Left colon (tissue), 2 donors: ENCODE data around the gene SIAH3. TPM values are rescaled to one million over a fixed set of nuclear protein-coding genes. Genes with fewer than 3 reads are reported as not detected.

Source experiments
- ATAC-seq: fragments of 200-7000 bp; cut with Tn5 transposase; one replicate; pipeline ENCODE4 v1.9.1; 2020; ENCODE audit warnings: mild to moderate bottlenecking, moderate library complexity
- DNase-seq, 2 donors: peaks; one replicate each; pipeline ENCODE4 v3.0.0-alpha.2; 2020
- intact Hi-C, 2 donors: fragments of 100-400 bp; cut with DNase I in 1 of 2; cut with micrococcal nuclease in 1 of 2; formaldehyde crosslinking; loops; one replicate each; pipeline versions ENCODE4 v1.11.2 to v1.14.0; 2022; cut with DNase I, micrococcal nuclease
- total RNA-seq, 2 donors: library from RNA; stranded (reverse); fragmentation: NEBNext Ultra II Directional; extraction: Animal tissue kit (Norgen Biotek cat#: 25700); gene quantifications; one replicate each; pipeline ENCODE4 v1.2.1, GENCODE V29; 2021
- donor health status: DM: no; HTN: no; CAD: no.
- donor health status: DM: yes; HTN: yes; CAD: no.

Gene SIAH3
- total RNA-seq, 2 donors from 2014 or later, result not detected

DNA sequence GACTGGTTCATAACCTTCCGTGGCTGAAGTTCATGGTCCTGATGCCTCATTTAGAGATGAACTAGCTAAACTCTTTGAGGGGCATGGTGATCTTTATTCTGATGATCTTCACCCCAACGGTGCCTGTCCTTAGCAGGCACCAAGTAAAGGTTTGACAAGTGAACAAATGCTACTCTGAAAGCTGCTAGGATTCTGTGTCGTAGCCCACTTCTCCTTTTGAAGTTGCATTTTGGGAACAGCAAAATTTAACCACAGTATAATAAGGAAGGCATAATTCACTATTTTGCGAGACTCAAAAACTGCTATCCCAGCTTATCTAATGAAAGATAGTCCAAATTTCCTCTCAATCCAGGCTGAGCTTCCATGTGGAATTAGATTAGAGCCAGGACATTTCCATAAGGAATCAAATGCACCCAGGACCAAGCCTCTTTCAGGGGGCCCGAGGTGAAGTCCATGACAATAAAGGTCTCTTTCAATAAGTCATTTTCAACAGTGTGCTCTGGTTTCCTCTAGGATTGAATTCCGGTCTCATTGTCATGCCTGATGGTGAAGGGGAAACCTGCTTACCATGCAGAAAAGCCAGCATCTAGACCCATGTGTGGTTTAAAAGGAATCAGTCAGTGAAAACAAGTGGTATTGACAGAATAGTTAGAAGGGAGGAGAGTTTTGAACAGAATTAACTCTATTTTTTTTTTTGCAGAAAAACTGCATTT, 23.1 kb downstream of the SIAH3 start:
- ATAC-seq (no peak), DNase-seq (no peak)
- intact Hi-C loops, result no loop called here

DNA sequence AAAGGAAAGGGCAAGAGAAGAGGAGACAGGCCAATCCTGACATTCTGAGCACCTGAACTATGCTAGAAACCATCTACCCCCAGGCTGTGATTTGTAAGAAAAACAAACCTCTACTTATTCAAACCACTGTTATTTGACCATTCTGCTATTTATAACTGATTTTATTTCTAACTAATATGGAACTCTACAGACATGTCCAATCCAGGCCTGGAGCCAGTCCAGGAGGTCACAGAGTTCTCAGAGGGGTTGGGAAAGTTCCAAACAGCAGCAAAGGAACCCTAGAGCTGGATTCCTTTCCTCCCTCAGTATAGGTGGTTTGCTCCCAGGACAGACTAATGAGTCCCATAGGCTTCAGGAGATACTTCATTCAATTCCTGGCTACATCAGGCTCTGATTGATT, 24.2 kb downstream of the SIAH3 start:
- no peak for DNase-seq

DNA sequence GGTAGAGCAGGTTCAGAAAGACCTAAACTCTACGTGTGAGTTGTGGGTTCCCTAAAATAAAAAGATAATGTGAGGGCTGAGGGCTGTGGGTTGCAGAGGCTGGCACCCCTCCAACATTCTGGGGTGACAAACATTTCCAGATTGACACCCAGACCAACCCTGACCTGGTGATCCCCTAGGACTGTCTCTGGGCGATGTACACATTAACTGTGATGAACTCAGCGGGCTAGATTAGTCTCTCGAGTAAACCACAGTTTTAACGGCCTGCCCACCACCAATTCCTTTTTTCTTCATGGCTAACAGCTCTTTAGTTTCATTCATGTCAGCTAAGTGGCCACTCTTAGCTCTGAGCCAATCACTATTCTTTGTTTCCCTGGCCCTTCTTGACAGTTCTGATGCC, 24.8 kb downstream of the SIAH3 start:
- intact Hi-C loops, result no loop called here
- DNase-seq, result no peak
- ATAC-seq, result no peak

More for the DNA sequence above, 24.2 kb downstream of the SIAH3 start:
- no peak for ATAC-seq
- intact Hi-C loops, result no loop called here

DNA sequence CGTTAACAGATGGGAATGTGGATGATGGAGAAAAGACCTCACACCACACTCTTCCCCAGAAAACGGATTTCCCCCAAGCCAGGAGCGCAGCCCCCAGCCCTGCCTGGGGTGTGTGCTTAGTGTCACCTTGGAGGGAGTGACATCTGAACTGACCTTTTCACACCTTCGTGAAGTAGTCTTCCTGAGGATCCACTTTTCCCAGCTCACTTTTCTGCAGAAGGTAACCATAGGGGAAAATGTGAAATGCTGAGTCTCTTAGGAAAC, 26.2 kb downstream of the SIAH3 start:
- intact Hi-C loops, result no loop called here

DNA sequence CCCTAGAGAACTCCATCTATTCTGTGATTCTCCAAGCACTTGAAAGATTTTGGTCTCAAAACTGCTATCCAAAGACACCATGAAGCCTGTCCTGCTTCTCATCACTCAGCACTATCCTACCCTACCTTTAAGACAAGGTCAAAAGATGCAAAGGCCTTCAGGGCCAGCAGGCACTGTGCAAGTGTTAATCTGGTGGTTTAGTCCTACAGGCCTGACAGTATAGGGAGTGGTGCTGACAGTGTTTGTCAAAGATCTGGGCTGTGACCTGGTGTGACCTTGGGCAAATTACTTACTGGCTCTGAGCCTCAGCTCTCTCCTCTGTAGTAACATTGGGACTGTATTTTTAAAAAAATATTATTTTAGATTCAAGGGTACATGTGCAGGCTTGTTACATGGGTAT, 28.0 kb downstream of the SIAH3 start:
- no peak for DNase-seq
- ATAC-seq, result no peak
- intact Hi-C loops, result no loop called here

More for the DNA sequence above, 26.2 kb downstream of the SIAH3 start:
- DNase-seq (no peak), ATAC-seq (no peak)

DNA sequence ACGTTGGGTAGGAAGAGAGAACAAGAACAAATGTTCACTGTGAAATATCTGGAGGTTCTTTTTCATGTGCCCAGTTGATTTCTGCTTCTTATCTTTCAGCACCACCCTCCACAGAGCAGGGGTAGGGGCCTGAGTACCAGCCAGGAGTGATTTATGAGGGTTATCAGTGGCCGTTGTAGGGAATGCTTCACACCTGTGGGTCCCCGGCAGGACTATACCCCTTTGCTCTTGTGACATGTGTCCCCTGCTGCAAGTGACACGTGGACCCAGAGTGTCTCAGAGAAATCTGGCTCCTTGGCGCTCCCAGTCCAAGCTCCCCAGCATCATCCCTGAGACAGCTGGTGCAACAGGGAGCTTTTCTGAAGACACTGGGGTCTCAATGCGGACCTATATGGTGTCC, 29.7 kb downstream of the SIAH3 start:
- ATAC-seq (no peak), DNase-seq (no peak)
- intact Hi-C loops, result no loop called here

DNA sequence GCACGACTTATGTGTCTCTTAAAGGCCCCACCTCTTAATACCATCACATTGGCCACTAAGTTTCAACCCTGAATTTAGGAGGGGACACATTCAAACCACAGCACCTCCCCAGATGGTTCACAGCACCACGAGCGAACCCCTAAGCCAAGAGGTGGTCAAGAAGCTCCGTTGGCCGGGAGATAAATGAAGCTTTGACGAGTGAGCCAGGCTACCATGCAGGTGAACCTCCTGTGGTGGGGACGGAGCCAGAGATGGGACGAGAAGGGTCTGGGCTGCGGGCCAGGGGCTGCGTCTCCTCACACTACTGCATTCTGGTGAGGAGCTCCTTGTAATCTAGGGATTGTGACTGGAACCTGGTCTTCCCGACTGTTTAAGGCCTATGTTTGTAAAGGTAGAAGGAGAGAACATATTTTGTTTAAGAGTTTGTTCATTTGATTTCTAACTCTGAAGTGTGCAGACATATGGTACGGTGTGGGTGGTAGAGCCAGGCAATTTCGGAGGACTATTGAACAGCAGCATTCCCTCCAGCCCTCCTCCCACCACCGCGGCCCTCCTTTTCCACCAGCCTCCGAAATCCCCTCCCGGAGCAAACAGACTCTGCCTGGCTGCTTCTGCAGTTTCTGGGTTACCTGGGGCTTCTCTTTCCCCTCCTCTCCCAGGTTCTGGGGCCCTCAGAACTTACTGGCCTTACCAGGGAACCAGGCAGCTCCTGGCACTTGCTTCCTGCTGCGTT, 31.3 kb downstream of the SIAH3 start:
- intact Hi-C loops, result no loop called here
- DNase-seq (no peak), ATAC-seq (no peak)

DNA sequence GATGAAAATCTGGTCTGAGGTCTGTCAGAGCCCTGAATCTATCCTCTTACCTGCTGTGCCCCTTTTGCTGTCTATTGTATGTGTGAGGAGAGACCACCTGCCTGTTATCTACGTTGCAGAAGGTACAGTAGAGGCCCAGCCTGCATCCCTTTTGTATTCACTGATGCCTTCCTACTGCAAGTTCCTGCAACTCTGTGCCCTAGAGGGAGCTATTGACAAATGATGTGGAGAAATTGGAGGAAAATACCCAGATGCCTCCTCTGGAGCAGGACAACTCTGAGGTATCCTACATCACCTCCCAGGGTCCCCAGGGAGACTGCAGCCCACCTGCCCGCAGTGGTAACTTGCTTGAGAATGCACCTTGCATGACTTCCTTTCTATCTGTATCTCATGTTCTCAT, 33.7 kb downstream of the SIAH3 start:
- DNase-seq (no peak), ATAC-seq (no peak)
- intact Hi-C loops, result no loop called here

DNA sequence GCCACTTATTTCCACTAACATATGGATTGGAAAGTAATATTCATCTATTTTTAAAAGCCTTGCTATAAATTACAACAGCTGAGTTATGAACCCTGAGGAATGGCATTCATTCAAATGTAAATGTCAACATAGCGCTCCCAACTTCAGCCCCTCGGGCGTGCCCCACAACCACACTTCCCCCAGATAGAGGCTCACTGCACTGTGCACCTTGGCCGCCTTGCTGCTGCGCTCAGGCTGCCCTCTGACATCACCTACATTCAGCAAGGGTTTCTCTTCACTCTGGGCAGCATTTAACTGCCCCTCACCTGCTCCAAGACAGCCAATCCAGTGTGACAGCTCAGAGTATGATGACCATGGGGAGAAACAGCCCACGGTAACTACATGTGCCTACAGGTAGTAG, 35.1 kb downstream of the SIAH3 start:
- intact Hi-C loops, result no loop called here
- ATAC-seq (no peak), DNase-seq (no peak)

DNA sequence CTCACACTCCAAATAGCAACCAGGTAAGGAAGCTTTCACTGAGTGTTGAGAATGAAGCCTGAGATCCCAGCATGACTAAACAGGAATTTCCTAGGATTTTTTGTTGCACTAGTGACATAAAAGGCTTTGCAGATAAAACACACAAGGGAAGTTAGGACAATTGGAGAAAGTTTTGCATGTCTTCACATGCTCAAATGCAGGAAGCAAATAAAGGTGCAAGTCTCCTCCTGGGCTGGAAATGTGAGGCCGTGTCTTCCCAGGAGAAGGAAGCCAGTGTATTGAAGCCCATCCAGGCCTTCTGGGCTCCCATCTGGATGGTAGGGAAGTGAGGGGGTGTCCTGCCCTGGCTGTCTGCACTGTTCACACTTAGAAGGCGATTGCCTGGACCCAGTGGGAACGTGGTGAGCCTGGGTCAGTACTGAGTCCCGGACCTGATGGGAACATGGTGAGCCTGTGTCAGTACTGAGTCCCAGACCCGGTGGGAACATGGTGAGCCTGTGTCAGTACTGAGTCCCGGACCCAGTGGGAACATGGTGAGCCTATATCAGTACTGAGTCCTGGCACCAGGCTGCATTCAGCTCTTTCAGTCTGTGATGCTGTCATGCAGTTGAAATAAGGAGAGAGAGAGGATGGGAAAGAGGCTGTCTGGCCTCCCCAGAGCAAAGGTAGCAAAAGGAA, 38.7 kb downstream of the SIAH3 start:
- intact Hi-C loops, result no loop called here
- ATAC-seq (no peak), DNase-seq (no peak)

DNA sequence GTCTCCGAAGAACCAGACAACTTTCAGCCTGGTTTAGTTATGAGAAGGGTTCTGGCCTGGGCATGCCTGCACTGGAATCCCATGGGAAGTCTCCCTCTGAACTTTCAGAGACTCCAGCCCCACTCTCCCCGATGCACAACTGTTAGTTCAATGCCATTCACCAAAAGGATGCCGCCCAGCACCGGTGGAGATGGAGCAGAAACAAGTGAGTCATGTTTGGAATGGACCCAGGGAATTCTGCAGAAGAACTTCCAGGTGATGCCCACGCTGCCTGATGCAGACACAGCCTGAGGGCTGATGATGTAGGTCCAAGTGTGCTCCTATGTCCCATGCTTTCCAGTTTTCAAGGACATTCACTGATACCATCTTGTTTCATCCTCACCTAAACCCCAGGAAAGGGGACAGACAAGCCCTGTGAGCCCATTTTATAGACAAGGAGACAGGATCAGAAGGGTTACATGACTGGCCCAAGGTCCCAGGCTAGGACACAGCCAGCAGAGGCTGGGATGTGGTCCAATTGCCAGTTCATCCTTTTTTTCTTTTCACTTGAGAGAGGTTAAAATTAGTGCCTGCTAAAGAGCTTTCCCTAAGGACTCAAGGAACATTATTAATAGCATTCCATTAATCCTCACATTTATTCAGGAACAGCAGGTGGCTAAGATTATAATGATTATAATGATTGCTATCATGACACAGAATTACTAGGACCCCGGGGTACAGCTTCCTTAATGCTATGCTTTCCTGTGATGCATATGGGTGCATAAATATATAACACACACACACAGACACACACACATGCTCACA, 39.5 kb downstream of the SIAH3 start:
- intact Hi-C loops, result no loop called here
- ATAC-seq (no peak), DNase-seq (no peak)

DNA sequence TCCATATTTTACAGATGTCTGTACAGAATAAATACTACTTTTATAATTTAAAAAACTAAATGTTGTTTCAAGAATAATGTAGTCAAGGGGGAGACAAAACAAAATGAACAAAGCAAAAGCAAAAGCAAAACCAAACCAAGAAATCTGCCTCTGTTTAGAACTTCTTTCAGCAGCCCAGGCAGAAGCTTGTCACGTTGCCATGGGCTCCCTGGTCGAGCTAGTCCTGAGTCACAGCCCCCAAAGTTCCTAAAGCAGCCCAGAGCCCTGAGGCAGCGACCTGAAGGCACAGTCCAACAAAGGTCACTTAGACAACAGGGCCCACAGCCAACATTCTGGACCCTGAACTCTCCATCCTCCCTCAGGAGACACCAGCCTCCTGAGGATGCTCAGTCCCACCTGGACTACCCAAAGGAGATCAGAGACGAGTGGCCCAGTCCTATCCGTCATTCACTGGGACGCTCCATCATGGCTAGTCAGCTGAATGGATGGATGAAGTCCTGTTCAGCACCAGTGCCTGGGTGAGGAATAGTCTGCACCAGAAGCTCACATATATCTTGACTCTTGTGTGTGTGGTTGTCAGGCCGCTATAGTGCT, 41.7 kb downstream of the SIAH3 start:
- DNase-seq (no peak), ATAC-seq (no peak)
- intact Hi-C loops, result no loop called here

DNA sequence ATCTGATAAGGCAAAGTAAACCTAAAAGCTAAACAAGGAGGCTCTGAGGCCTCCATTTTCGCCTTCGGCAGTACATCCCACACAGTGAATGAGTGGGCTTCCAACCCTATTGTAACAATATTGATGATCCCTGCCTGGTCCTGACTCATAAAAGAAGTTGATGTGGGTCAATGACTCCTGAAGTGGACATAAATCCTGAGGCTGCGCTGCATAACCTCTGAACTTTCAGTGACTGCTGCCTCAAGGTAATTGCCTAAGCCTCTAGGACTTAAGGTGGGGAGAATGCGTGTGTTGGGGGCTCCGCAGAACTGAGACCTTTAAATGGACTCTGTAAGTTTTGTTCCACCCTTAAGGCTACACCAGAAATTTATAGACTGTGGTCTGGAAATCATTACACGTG, 42.6 kb downstream of the SIAH3 start:
- ATAC-seq, result no peak
- intact Hi-C loops, result no loop called here
- DNase-seq, result no peak

DNA sequence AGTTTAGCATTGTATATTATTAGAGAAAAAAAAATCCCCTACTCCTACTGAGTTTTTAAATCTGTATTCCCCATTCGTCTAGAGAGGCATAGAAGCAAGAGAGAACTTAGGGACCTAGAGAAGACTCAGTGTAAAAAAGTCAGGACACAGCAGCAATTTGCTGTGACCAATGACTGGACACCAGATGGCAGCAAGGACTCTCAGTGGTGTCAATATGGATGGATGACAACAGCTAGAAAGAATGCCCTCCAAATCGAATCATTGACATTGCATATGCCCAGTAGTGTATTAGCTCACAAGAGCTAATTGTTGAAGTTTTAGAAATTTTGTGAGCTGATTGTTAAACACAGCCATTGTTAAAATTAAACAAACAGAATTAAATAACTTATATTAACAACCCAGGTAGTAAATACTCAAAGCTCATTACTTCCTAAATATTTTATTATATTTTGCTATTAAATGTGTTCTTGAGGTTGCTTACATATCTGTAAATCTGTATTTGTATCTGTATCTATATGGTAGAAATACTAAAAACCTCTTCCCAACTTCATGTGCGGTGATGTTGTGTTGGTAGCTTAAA, 43.9 kb downstream of the SIAH3 start:
- peak; percentile 34 for ATAC-seq
- DNase-seq, result peak in 1 of 2 donors; percentile 19
- intact Hi-C loops, result no loop called here

DNA sequence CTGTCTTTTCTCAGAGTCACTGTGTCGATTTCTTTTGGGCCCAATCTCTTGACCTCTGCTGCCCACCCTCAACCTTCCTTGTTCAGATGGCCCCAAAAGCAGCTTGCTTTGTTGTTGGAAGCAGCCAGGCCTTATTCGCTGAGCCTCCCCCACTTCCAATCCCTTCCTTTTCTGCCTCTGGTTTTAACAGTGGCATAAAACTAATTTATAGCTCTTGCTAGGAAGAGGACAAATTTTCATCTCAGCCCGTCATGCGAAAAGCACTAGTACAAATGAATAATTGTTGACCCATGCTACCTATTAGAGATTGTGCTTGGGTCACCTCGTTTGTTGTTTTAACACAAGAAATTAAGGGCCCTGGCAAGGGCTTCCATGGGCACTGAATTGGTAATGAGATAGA, 51.1 kb downstream of the SIAH3 start:
- intact Hi-C loops, result no loop called here
- DNase-seq, result no peak
- no peak for ATAC-seq

DNA sequence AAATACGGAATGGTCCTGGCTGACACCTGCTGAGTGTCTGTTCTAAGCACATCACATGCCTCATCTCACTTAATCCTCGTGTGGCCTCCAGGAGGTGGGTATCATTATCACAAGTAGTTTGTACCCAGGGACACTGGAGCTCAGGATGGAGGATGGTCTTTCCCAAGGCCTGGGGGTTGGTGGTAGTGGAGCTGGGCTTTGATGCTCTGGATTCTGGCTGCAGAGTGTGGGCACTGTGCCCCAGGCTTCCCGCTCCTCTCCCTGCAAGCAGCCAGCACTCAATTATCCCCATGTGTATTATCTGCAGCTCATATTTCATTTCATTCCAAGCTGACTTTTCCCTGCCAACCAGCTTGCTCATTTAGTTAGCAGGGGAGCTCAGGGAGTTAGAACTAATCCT, 52.1 kb downstream of the SIAH3 start:
- no peak for DNase-seq
- intact Hi-C loops, result no loop called here
- no peak for ATAC-seq

DNA sequence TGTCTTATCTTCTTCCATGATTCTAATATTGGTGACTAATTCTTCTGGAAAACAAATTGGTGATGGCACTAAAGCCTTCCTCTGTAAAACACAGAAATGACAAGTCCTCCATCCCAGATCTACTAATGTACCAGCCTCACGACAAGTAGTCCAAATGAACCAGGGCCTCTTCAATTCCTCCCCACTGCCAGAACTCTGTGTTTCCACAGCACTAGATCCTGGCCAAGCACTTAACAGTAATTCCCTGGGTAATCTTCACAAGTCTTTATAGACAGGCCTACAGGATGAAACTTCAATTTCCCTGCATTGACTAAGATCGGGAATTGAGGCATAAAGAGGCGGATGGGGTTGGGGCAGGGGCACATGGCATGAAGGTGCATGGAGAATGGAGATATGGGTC, 52.7 kb downstream of the SIAH3 start:
- ATAC-seq (no peak), DNase-seq (no peak)
- intact Hi-C loops, result no loop called here

DNA sequence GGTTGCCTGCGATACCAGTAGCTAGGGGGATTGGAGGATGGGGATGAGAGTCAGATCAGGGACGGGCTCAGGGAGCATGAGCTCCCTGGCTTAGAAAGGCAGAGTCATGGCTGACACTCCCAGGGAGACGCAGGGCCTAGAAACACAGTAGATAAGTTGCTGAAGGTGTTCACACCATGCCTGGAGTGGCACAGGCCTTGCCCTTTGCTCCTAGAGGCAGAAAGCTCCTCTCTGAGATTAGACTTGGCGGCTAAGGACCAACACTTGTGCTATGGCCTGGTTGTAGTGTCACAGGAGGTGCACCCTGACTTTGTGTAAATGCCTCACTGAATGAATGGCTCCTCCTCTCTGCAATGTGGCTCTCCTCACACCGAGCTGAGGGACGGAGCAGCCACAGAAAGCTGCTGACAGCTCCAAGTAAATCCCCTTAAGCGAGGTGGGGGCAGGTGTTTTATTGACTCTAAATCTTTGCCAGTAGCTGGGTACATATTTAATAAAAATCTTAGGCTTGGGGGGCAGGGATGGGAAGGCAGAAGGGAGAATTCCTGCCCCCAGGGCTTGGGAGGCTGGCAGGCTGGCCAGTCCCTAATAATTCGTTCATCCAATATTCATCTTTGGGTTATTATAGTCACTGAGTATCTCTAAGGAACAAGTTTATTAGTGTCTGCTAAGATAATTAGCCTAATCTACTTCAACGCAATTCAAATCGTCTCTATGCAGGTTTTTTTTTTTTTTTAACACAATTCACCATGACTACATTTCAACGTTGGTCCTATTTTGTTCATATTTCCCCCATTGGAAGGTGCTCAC, 54.9 kb downstream of the SIAH3 start:
- no peak for DNase-seq
- no peak for ATAC-seq
- intact Hi-C loops, result no loop called here
